ENCODE measurements around the gene GTPBP6.

Gene GTPBP6

GRCh38 chrX:340641-341423 lies 22.2 kb upstream of the GTPBP6 start:
- Histone ChIP-seq H3K9ac (ENCODE audit: low read depth, low read length) (no peak overlapping the region), H3K27ac (ENCODE audit: low read depth, low read length) (no peak overlapping the region), H3K9me3 (ENCODE audit: insufficient read depth, low read depth, low read length) (no peaks in the 10 kb centered on the region), H3K4me3 (ENCODE audit: low read length) (no peak overlapping the region), H3K36me3 (ENCODE audit: insufficient read depth, low read length) (peaks cover 35% of the 10 kb centered on the region), H3K4me1 (ENCODE audit: insufficient read depth, low read length) (no peaks in the 10 kb centered on the region), H3K27me3 (ENCODE audit: insufficient read depth, low read length) (no peaks in the 10 kb centered on the region)
- WGBS, result 94% methylated on average over 52 of the region's 52 CpGs

- Histone ChIP-seq H3K27ac (ENCODE audit: low read depth, low read length) (no peak overlapping the region), H3K9me3 (ENCODE audit: insufficient read depth, low read depth, low read length) (no peaks in the 10 kb centered on the region), H3K4me1 (ENCODE audit: insufficient read depth, low read length) (no peaks in the 10 kb centered on the region), H3K36me3 (ENCODE audit: insufficient read depth, low read length) (peaks cover 33% of the 10 kb centered on the region), H3K27me3 (ENCODE audit: insufficient read depth, low read length) (no peaks in the 10 kb centered on the region), H3K4me3 (ENCODE audit: low read length) (no peak overlapping the region), H3K9ac (ENCODE audit: low read depth, low read length) (no peak overlapping the region)
- WGBS, result 91% methylated on average over 16 of the region's 24 CpGs
Measured at GRCh38 chrX:340121-340520, 21.5 kb upstream of the GTPBP6 start.

- Histone ChIP-seq H3K4me1 (ENCODE audit: insufficient read depth, low read length) (no peaks in the 10 kb centered on the region), H3K9ac (ENCODE audit: low read depth, low read length) (no peak overlapping the region), H3K27me3 (ENCODE audit: insufficient read depth, low read length) (no peaks in the 10 kb centered on the region), H3K9me3 (ENCODE audit: insufficient read depth, low read depth, low read length) (no peaks in the 10 kb centered on the region), H3K36me3 (ENCODE audit: insufficient read depth, low read length) (peaks cover 29% of the 10 kb centered on the region), H3K4me3 (ENCODE audit: low read length) (no peak overlapping the region), H3K27ac (ENCODE audit: low read depth, low read length) (no peak overlapping the region)
- 96% methylated on average over 44 of the region's 44 CpGs for WGBS
Measured at GRCh38 chrX:338836-339400, 20.3 kb upstream of the GTPBP6 start.

GRCh38 chrX:338281-338835 lies 19.8 kb upstream of the GTPBP6 start:
- 93% methylated on average over 53 of the region's 53 CpGs for WGBS
- Histone ChIP-seq H3K27ac (ENCODE audit: low read depth, low read length) (no peak overlapping the region), H3K4me1 (ENCODE audit: insufficient read depth, low read length) (no peaks in the 10 kb centered on the region), H3K36me3 (ENCODE audit: insufficient read depth, low read length) (peaks cover 33% of the 10 kb centered on the region), H3K4me3 (ENCODE audit: low read length) (no peak overlapping the region), H3K9ac (ENCODE audit: low read depth, low read length) (no peak overlapping the region), H3K27me3 (ENCODE audit: insufficient read depth, low read length) (no peaks in the 10 kb centered on the region), H3K9me3 (ENCODE audit: insufficient read depth, low read depth, low read length) (no peaks in the 10 kb centered on the region)

GRCh38 chrX:337331-337831 lies 18.8 kb upstream of the GTPBP6 start:
- H3K9ac ChIP-seq (ENCODE audit: low read depth, low read length), result no peak overlapping the region
- 90% methylated on average over 38 of the region's 38 CpGs for WGBS
- no peaks in the 10 kb centered on the region for H3K9me3 ChIP-seq (ENCODE audit: insufficient read depth, low read depth, low read length)
- H3K27ac ChIP-seq (ENCODE audit: low read depth, low read length), result no peak overlapping the region
- no peaks in the 10 kb centered on the region for H3K4me1 ChIP-seq (ENCODE audit: insufficient read depth, low read length)
- H3K4me3 ChIP-seq (ENCODE audit: low read length), result no peak overlapping the region
- H3K36me3 ChIP-seq (ENCODE audit: insufficient read depth, low read length), result peaks cover 37% of the 10 kb centered on the region
- no peaks in the 10 kb centered on the region for H3K27me3 ChIP-seq (ENCODE audit: insufficient read depth, low read length)

GRCh38 chrX:336227-336626 lies 17.6 kb upstream of the GTPBP6 start:
- Histone ChIP-seq H3K27ac (ENCODE audit: low read depth, low read length) (no peak overlapping the region), H3K9ac (ENCODE audit: low read depth, low read length) (no peak overlapping the region), H3K36me3 (ENCODE audit: insufficient read depth, low read length) (peaks cover 37% of the 10 kb centered on the region), H3K9me3 (ENCODE audit: insufficient read depth, low read depth, low read length) (no peaks in the 10 kb centered on the region), H3K27me3 (ENCODE audit: insufficient read depth, low read length) (no peaks in the 10 kb centered on the region), H3K4me3 (ENCODE audit: low read length) (no peak overlapping the region), H3K4me1 (ENCODE audit: insufficient read depth, low read length) (no peaks in the 10 kb centered on the region)
- 92% methylated on average over 21 of the region's 21 CpGs for WGBS

GRCh38 chrX:335758-336155 lies 17.2 kb upstream of the GTPBP6 start:
- Histone ChIP-seq H3K4me1 (ENCODE audit: insufficient read depth, low read length) (no peaks in the 10 kb centered on the region), H3K36me3 (ENCODE audit: insufficient read depth, low read length) (peaks cover 37% of the 10 kb centered on the region), H3K27ac (ENCODE audit: low read depth, low read length) (no peak overlapping the region), H3K9me3 (ENCODE audit: insufficient read depth, low read depth, low read length) (no peaks in the 10 kb centered on the region), H3K27me3 (ENCODE audit: insufficient read depth, low read length) (no peaks in the 10 kb centered on the region), H3K9ac (ENCODE audit: low read depth, low read length) (no peak overlapping the region), H3K4me3 (ENCODE audit: low read length) (no peak overlapping the region)
- WGBS, result 94% methylated on average over 16 of the region's 17 CpGs

GRCh38 chrX:334971-335757 lies 16.6 kb upstream of the GTPBP6 start:
- H3K27me3 ChIP-seq (ENCODE audit: insufficient read depth, low read length), result no peaks in the 10 kb centered on the region
- WGBS, result 96% methylated on average over 47 of the region's 47 CpGs
- H3K27ac ChIP-seq (ENCODE audit: low read depth, low read length), result no peak overlapping the region
- H3K36me3 ChIP-seq (ENCODE audit: insufficient read depth, low read length), result peaks cover 37% of the 10 kb centered on the region
- H3K4me1 ChIP-seq (ENCODE audit: insufficient read depth, low read length), result no peaks in the 10 kb centered on the region
- H3K9ac ChIP-seq (ENCODE audit: low read depth, low read length), result no peak overlapping the region
- H3K9me3 ChIP-seq (ENCODE audit: insufficient read depth, low read depth, low read length), result no peaks in the 10 kb centered on the region
- H3K4me3 ChIP-seq (ENCODE audit: low read length), result no peak overlapping the region

- H3K4me1 ChIP-seq (ENCODE audit: insufficient read depth, low read length), result no peaks in the 10 kb centered on the region
- H3K36me3 ChIP-seq (ENCODE audit: insufficient read depth, low read length), result peaks cover 37% of the 10 kb centered on the region
- WGBS, result 95% methylated on average over 53 of the region's 53 CpGs
- H3K27ac ChIP-seq (ENCODE audit: low read depth, low read length), result no peak overlapping the region
- H3K4me3 ChIP-seq (ENCODE audit: low read length), result no peak overlapping the region
- H3K27me3 ChIP-seq (ENCODE audit: insufficient read depth, low read length), result no peaks in the 10 kb centered on the region
- no peak overlapping the region for H3K9ac ChIP-seq (ENCODE audit: low read depth, low read length)
- no peaks in the 10 kb centered on the region for H3K9me3 ChIP-seq (ENCODE audit: insufficient read depth, low read depth, low read length)
Measured at GRCh38 chrX:334331-334891, 15.8 kb upstream of the GTPBP6 start.

GRCh38 chrX:333611-334311 lies 15.2 kb upstream of the GTPBP6 start:
- H3K9me3 ChIP-seq (ENCODE audit: insufficient read depth, low read depth, low read length), result no peaks in the 10 kb centered on the region
- H3K9ac ChIP-seq (ENCODE audit: low read depth, low read length), result no peak overlapping the region
- H3K27me3 ChIP-seq (ENCODE audit: insufficient read depth, low read length), result no peaks in the 10 kb centered on the region
- no peak overlapping the region for H3K27ac ChIP-seq (ENCODE audit: low read depth, low read length)
- H3K4me1 ChIP-seq (ENCODE audit: insufficient read depth, low read length), result no peaks in the 10 kb centered on the region
- no peak overlapping the region for H3K4me3 ChIP-seq (ENCODE audit: low read length)
- 94% methylated on average over 51 of the region's 51 CpGs for WGBS
- peaks cover 34% of the 10 kb centered on the region for H3K36me3 ChIP-seq (ENCODE audit: insufficient read depth, low read length)

Data from HUES64 (cell line).